K562 (cell line): Measurements from ENCODE around the gene IL23R. TPM values are rescaled to one million over a fixed set of nuclear protein-coding genes. Genes with fewer than 3 reads are reported as not detected.
A peak's percentile ranks its signal among the peaks of the same experiment; 100 is the strongest.

ENCODE experiments used
- ATAC-seq: fragments of 200-7000 bp; cut with Tn5 transposase; 3 replicates; pipeline ENCODE4 v1.9.1; 2020; ENCODE audit warnings: moderate library complexity
- BruUV-seq: library from RNA; stranded (reverse); fragments of 400-500 nt; replicated peaks from 2 replicates; lab custom pipeline; 2021; lab: Mats Ljungman, UMichigan
- CTCF ChIA-PET: fragments of 300-600 bp; formaldehyde crosslinking; extraction: SDS; loops from one replicate; lab custom pipeline; 2021; ENCODE audit warnings: low intra/inter-chr PET ratio; lab: Yijun Ruan, JAX
- POLR2A ChIA-PET: fragments of 300-600, 350-650 bp; sonication (Branson Sonifier 250); formaldehyde crosslinking; extraction: SDS; loops from one replicate; lab custom pipeline; 2021; ENCODE audit warnings: antibody characterized with exemption, inconsistent platforms; lab: Yijun Ruan, JAX
- DNase-seq, 4 experiments: peaks; one replicate each; pipeline versions ENCODE4 v3.0.0 to v3.0.0-alpha.2; 2011 to 2018; ENCODE audit warnings: low spot score in 3 of 4, mixed read lengths in 3 of 4; ENCODE audit errors: extremely low read depth in 1 of 4
- FAIRE-seq: peaks from 2 replicates; lab custom pipeline; 2011; peaks lifted over from hg19 to GRCh38; lab: Jason Lieb, UNC
- H2AFZ ChIP-seq: 2 replicates; pipeline ENCODE4 v1.6.0; 2011; ENCODE audit warnings: low read depth, low read length, control low read depth, inconsistent platforms
- H3K27ac ChIP-seq: fragments of 200-600 bp; 3 replicates; pipeline ENCODE4 v1.8.0; 2011; ENCODE audit warnings: low read depth, mild to moderate bottlenecking, control low read depth, inconsistent platforms, low read length, moderate library complexity, mixed read lengths; ENCODE audit errors: extremely low read depth
- H3K27me3 ChIP-seq, 2 experiments: fragments of 300-600 bp in 1 of 2; 2 replicates in 1 of 2; 3 replicates in 1 of 2; pipeline versions ENCODE4 v1.6.0 to v1.8.0; 2011; ENCODE audit warnings: inconsistent platforms in 2 of 2, low read length in 2 of 2, mild to moderate bottlenecking in 1 of 2, mixed read lengths in 1 of 2, moderate library complexity in 1 of 2; ENCODE audit not compliant: control insufficient read depth in 2 of 2, insufficient read depth in 2 of 2
- H3K36me3 ChIP-seq: fragments of 300-600 bp; 3 replicates; pipeline ENCODE4 v1.8.0; 2011; ENCODE audit warnings: mild to moderate bottlenecking, low read length, inconsistent platforms; ENCODE audit not compliant: control insufficient read depth, insufficient read depth
- H3K4me1 ChIP-seq, 2 experiments: fragments of 200-600 bp in 1 of 2; replicated peaks in 1 of 2; 2 replicates in 1 of 2; 3 replicates in 1 of 2; pipeline versions ENCODE4 v1.5.1 to v1.8.0; 2011; ENCODE audit warnings: inconsistent platforms in 2 of 2, low read length in 2 of 2, mild to moderate bottlenecking in 1 of 2, mixed read lengths in 1 of 2, moderate library complexity in 1 of 2; ENCODE audit not compliant: control insufficient read depth in 2 of 2, insufficient read depth in 2 of 2
- H3K4me2 ChIP-seq: 2 replicates; pipeline ENCODE4 v1.6.1; 2011; ENCODE audit warnings: low read length, control low read depth, inconsistent platforms, mixed read lengths; ENCODE audit not compliant: insufficient read depth
- H3K4me3 ChIP-seq: fragments of 200-600 bp; sonication (generic), shearing (Covaris generic); 2 replicates; pipeline ENCODE4 v1.5.1; 2016; ENCODE audit warnings: control low read depth, inconsistent platforms
- H3K79me2 ChIP-seq: fragments of 200-600 bp; 3 replicates; pipeline ENCODE4 v1.8.0; 2011; ENCODE audit warnings: low read length, inconsistent platforms; ENCODE audit not compliant: control insufficient read depth, insufficient read depth
- H3K9ac ChIP-seq, 2 experiments: 2 replicates each; pipeline versions ENCODE4 v1.6.0 to v1.6.1; 2011; ENCODE audit warnings: low read depth in 2 of 2, low read length in 2 of 2, control low read depth in 1 of 2, inconsistent platforms in 1 of 2, mild to moderate bottlenecking in 1 of 2, mixed read lengths in 1 of 2; ENCODE audit not compliant: insufficient read depth in 1 of 2
- H3K9me1 ChIP-seq: one replicate; pipeline ENCODE4 v1.6.0; 2011; ENCODE audit warnings: inconsistent platforms, mild to moderate bottlenecking, low read length, moderate library complexity; ENCODE audit not compliant: control insufficient read depth, insufficient read depth
- H3K9me3 ChIP-seq: replicated peaks from 2 replicates; pipeline ENCODE4 v1.5.1; 2011; ENCODE audit warnings: low read depth, low read length, inconsistent platforms; ENCODE audit not compliant: control insufficient read depth, insufficient read depth
- H4K20me1 ChIP-seq: replicated peaks from 2 replicates; pipeline ENCODE4 v1.6.1; 2011; ENCODE audit warnings: low read length, inconsistent platforms, mixed read lengths; ENCODE audit not compliant: control insufficient read depth, insufficient read depth
- BCL6 ChIP-seq: fragments of 250-450 bp; sonication (Bioruptor Pico); IDR thresholded peaks from 2 replicates; pipeline ENCODE4 v1.4.0; 2020
- CBFA2T3 ChIP-seq: fragments of 450-650 bp; IDR thresholded peaks from 2 replicates; pipeline ENCODE4 v1.6.1; 2017
- CTCF ChIP-seq, 3 experiments: IDR thresholded peaks in 2 of 3; conservative IDR thresholded peaks in 1 of 3; 2 replicates each; pipeline ENCODE4 v1.5.1; 2011 to 2012; ENCODE audit warnings: low read length in 3 of 3, mild to moderate bottlenecking in 3 of 3, control low read depth in 2 of 3, improper control_type of control experiment in 1 of 3, inconsistent platforms in 1 of 3, low read depth in 1 of 3, mixed read lengths in 1 of 3, moderate library complexity in 1 of 3; ENCODE audit not compliant: insufficient read depth in 2 of 3
- FOSL1 ChIP-seq: fragments of 200-800 bp; sonication (Bioruptor generic); conservative IDR thresholded peaks from 2 replicates; pipeline ENCODE4 v1.6.1; 2016; ENCODE audit warnings: missing genetic modification characterization, missing compliant biosample characterization
- MNT ChIP-seq, 2 experiments: fragments of 450-650 bp; conservative IDR thresholded peaks; 2 replicates each; pipeline ENCODE4 v1.6.1; 2017; ENCODE audit warnings: mild to moderate bottlenecking in 2 of 2, moderate library complexity in 2 of 2
- RAD21 ChIP-seq, 2 experiments: fragments of 250-450 bp in 1 of 2; fragments of 450-650 bp in 1 of 2; sonication (Bioruptor Pico) in 1 of 2; formaldehyde crosslinking in 1 of 2; IDR thresholded peaks in 1 of 2; conservative IDR thresholded peaks in 1 of 2; 2 replicates each; pipeline versions ENCODE4 v1.4.0 to v1.8.0; 2020 to 2022; ENCODE audit warnings: mild to moderate bottlenecking in 2 of 2, moderate library complexity in 1 of 2
- RNF219 ChIP-seq: fragments of 250-450 bp; sonication (Bioruptor Pico); IDR thresholded peaks from 2 replicates; pipeline ENCODE4 v1.5.0; 2022; ENCODE audit warnings: mild to moderate bottlenecking
- XRCC4 ChIP-seq: IDR thresholded peaks from one replicate; pipeline ENCODE4 v1.6.1; 2011; ENCODE audit not compliant: insufficient read depth, insufficient read length; ENCODE audit errors: extremely low read depth
- ZBTB33 ChIP-seq: sonication (generic); formaldehyde crosslinking; IDR thresholded peaks from 2 replicates; pipeline ENCODE4 v1.8.1; 2023; ENCODE audit warnings: mild to moderate bottlenecking, missing genetic modification reagents
- WGBS: fragments of 100-300 bp; shearing (Covaris generic); methylation state at CpG from one replicate; pipeline ENCODE4 v1.1.6; 2016; ENCODE audit warnings: low coverage, mixed read lengths; ENCODE audit not compliant: insufficient coverage; ENCODE audit errors: missing lambda C conversion rate; 5-methylcytosine and 5-hydroxymethylcytosine counted together
- in situ Hi-C: fragments of 300-500 bp; cut with MboI; formaldehyde crosslinking; loops from 4 replicates; pipeline ENCODE4 v1.15.0; 2018; ENCODE audit warnings: inconsistent platforms, mixed read lengths
- intact Hi-C: fragments of 100-400 bp; cut with micrococcal nuclease; formaldehyde crosslinking; loops from 2 replicates; pipeline ENCODE4 v1.14.2; 2022
- polyA plus RNA-seq, 8 experiments: library from polyadenylated mRNA; depleted of rRNA in 4 of 8; stranded (reverse) in 5 of 8; unstranded in 3 of 8; fragments of >200 nt; fragmentation: Nextera tagmentation in 2 of 8; fragmentation: Illumina TruSeq in 1 of 8; extraction: Ambion mirVana in 2 of 8; extraction: Trizol in 1 of 8; gene quantifications; 2 replicates each; pipeline versions ENCODE4 v1.2.1 to v1.2.3, GENCODE V29; 2011 to 2014; ENCODE audit warnings: inconsistent platforms in 1 of 8, missing spikeins in 1 of 8
- total RNA-seq, 7 experiments: library from RNA; depleted of rRNA in 6 of 7; stranded (reverse); fragments of >200 nt in 6 of 7; fragmentation: Illumina TruSeq in 2 of 7; extraction: Trizol in 2 of 7; gene quantifications; 2 replicates each; pipeline versions ENCODE4 v1.2.1 to v1.2.3, GENCODE V29; 2011 to 2021; ENCODE audit warnings: low replicate concordance in 1 of 7

IL23R gene
- total and polyA plus RNA-seq, 9 of the 15 experiments (the other 6 are each of a cell fraction or from before 2014, with no cell fraction given) = 4.4 to 52.7 (median 22.8) TPM

- WGBS = 19% methylated on average over 5 of the region's 5 CpGs
- H2AFZ ChIP-seq = peak overlapping the region; percentile 80
- no peaks in the 10 kb centered on the region for H4K20me1 ChIP-seq
- peak; percentile 80 for FAIRE-seq
- no peaks in the 10 kb centered on the region for H3K9me3 ChIP-seq
- H3K27me3 ChIP-seq = no peaks in the 10 kb centered on the region
- CTCF ChIA-PET = no interaction called here
- peak in 1 of 4 experiments; percentile 42 for DNase-seq
- H3K79me2 ChIP-seq = no peaks in the 10 kb centered on the region
- H3K4me2 ChIP-seq = no peak overlapping the region
- POLR2A ChIA-PET = interaction anchor here (0.9 kb wide), 1 partner anchor 21 kb away, joined by 4 read pairs; no protein-coding TSS in a partner anchor
- 0 out of 4 replicates have a peak overlapping the region, but pooled peaks of 1 of the 2 experiments have one; percentile 1 for H3K9ac ChIP-seq
- intact Hi-C loops = no loop called here
- no peak overlapping the region for H3K4me3 ChIP-seq
- no peaks in the 10 kb centered on the region for H3K4me1 ChIP-seq
- in situ Hi-C loops = no loop called here
- no peak overlapping the region for H3K27ac ChIP-seq
- H3K36me3 ChIP-seq = no peaks in the 10 kb centered on the region
- no TSS peak for BruUV-seq
- no peaks in the 10 kb centered on the region for H3K9me1 ChIP-seq
- peak; percentile 81 for ATAC-seq
- TF ChIP-seq RAD21 (CRISPR knock-in tag; conservative IDR thresholded peaks at IDR 0.05 in 1 of 2, IDR thresholded peaks at IDR 0.05 in 1 of 2) (0 out of 4 replicates have a peak, but pooled peaks of 1 of the 2 experiments have one; percentile 27), CBFA2T3 (no peak), FOSL1 (tag) (0 out of 2 replicates have a peak, but pooled peaks have one; percentile 36), CTCF (IDR thresholded peaks at IDR 0.05 in 2 of 3, conservative IDR thresholded peaks at IDR 0.05 in 1 of 3; ENCODE audit: insufficient read depth in 2 of 3, low read depth in 1 of 3, low read length in 3 of 3) (peak; percentile 18 to 46 (median 44); a peak in 5 of 6 replicates), RNF219 (no peak), BCL6 (CRISPR knock-in tag) (no peak), XRCC4 (no peak), ZBTB33 (CRISPR knock-in tag) (0 out of 2 replicates have a peak, but pooled peaks have one; percentile 31), MNT (conservative IDR thresholded peaks at IDR 0.05) (0 out of 4 replicates have a peak, but pooled peaks of 1 of the 2 experiments have one; percentile 20)
These were observed 40.0 kb upstream of the IL23R start for GRCh38 chr1:67126111-67126746.
